Astrocyte (in vitro differentiated cells and primary cell): Measurements from ENCODE around the gene LEPROT. TPM values are rescaled to one million over a fixed set of nuclear protein-coding genes. Genes with fewer than 3 reads are reported as not detected.

Source experiments
- DNase-seq: peaks from one replicate; pipeline ENCODE4 v3.0.0-alpha.2; 2010; ENCODE audit warnings: low read depth
- FAIRE-seq: peaks from 2 replicates; lab custom pipeline; 2011; peaks lifted over from hg19 to GRCh38; lab: Jason Lieb, UNC
- H2AFZ ChIP-seq: 2 replicates; pipeline ENCODE4 v1.6.0; 2012; ENCODE audit warnings: low read depth, low read length, inconsistent platforms
- H3K27ac ChIP-seq: 2 replicates; pipeline ENCODE4 v1.5.1; 2011; ENCODE audit warnings: low read depth, low read length, inconsistent platforms
- H3K27me3 ChIP-seq: 2 replicates; pipeline ENCODE4 v1.6.0; 2011; ENCODE audit warnings: low read length, inconsistent platforms; ENCODE audit not compliant: insufficient read depth
- H3K36me3 ChIP-seq: 2 replicates; pipeline ENCODE4 v1.5.1; 2011; ENCODE audit warnings: low read length, inconsistent platforms; ENCODE audit not compliant: insufficient read depth
- H3K4me1 ChIP-seq: 2 replicates; pipeline ENCODE4 v1.5.1; 2011; ENCODE audit warnings: low read length, inconsistent platforms; ENCODE audit not compliant: insufficient read depth
- H3K4me2 ChIP-seq: 2 replicates; pipeline ENCODE4 v1.6.0; 2012; ENCODE audit warnings: low read length, inconsistent platforms
- H3K4me3 ChIP-seq: 2 replicates; pipeline ENCODE4 v1.5.1; 2011; ENCODE audit warnings: low read depth, mild to moderate bottlenecking, low read length, inconsistent platforms; ENCODE audit not compliant: insufficient read depth
- H3K79me2 ChIP-seq: 2 replicates; pipeline ENCODE4 v1.6.0; 2012; ENCODE audit warnings: mild to moderate bottlenecking, low read length, inconsistent platforms; ENCODE audit not compliant: insufficient read depth
- H3K9ac ChIP-seq: 2 replicates; pipeline ENCODE4 v1.6.0; 2012; ENCODE audit warnings: mild to moderate bottlenecking, low read length, inconsistent platforms
- H3K9me3 ChIP-seq: 2 replicates; pipeline ENCODE4 v1.5.1; 2012; ENCODE audit warnings: low read depth, mild to moderate bottlenecking, low read length, inconsistent platforms; ENCODE audit not compliant: insufficient read depth
- H4K20me1 ChIP-seq: 2 replicates; pipeline ENCODE4 v1.6.0; 2012; ENCODE audit warnings: low read length, inconsistent platforms; ENCODE audit not compliant: insufficient read depth
- H3K27ac Mint-ChIP-seq: one replicate; pipeline ENCODE4 v1.8.0; 2021; ENCODE audit warnings: mild to moderate bottlenecking, mixed read lengths; ENCODE audit not compliant: unreplicated experiment
- H3K27me3 Mint-ChIP-seq: one replicate; pipeline ENCODE4 v1.8.0; 2021; ENCODE audit warnings: low read depth, mixed read lengths; ENCODE audit not compliant: unreplicated experiment
- H3K36me3 Mint-ChIP-seq: one replicate; pipeline ENCODE4 v1.8.0; 2021; ENCODE audit warnings: low read depth, mixed read lengths; ENCODE audit not compliant: unreplicated experiment
- H3K4me1 Mint-ChIP-seq: one replicate; pipeline ENCODE4 v1.8.0; 2021; ENCODE audit warnings: low read depth, mixed read lengths; ENCODE audit not compliant: unreplicated experiment
- H3K4me3 Mint-ChIP-seq: one replicate; pipeline ENCODE4 v1.8.0; 2021; ENCODE audit warnings: mild to moderate bottlenecking, moderate library complexity, mixed read lengths; ENCODE audit not compliant: unreplicated experiment
- H3K9me3 Mint-ChIP-seq: one replicate; pipeline ENCODE4 v1.8.0; 2021; ENCODE audit warnings: mild to moderate bottlenecking, mixed read lengths; ENCODE audit not compliant: unreplicated experiment
- CTCF ChIP-seq: IDR thresholded peaks from 2 replicates; pipeline ENCODE4 v1.5.1; 2011; ENCODE audit warnings: low read depth, mild to moderate bottlenecking, inconsistent platforms, low read length, moderate library complexity; ENCODE audit not compliant: insufficient read depth
- EZH2 ChIP-seq: IDR thresholded peaks from 2 replicates; pipeline ENCODE4 v1.6.1; 2012; ENCODE audit warnings: mild to moderate bottlenecking, low read length, inconsistent platforms; ENCODE audit not compliant: insufficient read depth
- total RNA-seq: library from RNA; stranded (reverse); gene quantifications from 2 replicates; pipeline ENCODE4 v1.2.1, GENCODE V29; 2021

The LEPROT gene
- total RNA-seq, 1 donor from 2014 or later: 99.4 TPM

DNA sequence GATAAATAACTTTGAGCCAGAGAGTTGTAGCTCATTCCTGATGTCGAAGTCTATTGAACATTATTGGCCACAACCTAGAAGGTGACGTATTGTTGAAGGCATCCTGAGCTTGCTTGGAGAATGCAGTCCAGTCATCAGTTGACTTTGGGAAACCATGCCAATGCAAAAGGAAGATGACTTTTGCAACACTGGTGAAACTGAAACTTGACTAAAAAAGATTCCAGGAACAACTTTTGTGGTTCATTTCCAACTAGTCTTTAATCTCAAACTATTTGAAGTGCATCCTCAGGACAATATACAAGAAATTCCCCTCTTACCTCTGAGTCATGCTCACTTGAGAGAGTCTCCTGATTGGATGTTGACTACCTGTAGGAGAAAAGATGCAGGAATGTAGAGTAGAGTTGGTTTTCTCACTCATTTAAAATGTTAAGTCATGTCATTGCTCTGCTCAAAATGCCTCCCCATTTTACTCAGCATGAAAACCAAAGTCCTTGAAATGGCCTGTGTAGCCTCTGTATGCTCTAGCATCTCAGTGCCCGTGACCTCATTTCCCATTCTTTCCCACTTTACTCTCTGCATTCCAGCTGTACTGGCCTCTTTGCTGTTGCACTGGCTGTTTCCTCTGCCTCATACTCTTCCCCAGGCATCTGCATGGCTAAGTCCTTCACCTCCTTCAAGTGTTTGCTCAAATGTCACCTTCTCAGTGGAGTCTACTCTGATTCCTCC lies 24.4 kb upstream of the LEPROT start:
- H3K4me2 ChIP-seq: peak overlapping the region; percentile 23
- Mint-ChIP-seq H3K4me3 (no peak overlapping the region), H3K27ac (peak overlapping the region; percentile 43), H3K9me3 (no peaks in the 10 kb centered on the region), H3K27me3 (no peaks in the 10 kb centered on the region), H3K36me3 (peaks cover 2% of the 10 kb centered on the region), H3K4me1 (peaks cover 9% of the 10 kb centered on the region)
- no peak overlapping the region for H2AFZ ChIP-seq
- H3K27me3 ChIP-seq: no peaks in the 10 kb centered on the region
- DNase-seq: peak; percentile 79
- no peaks in the 10 kb centered on the region for H3K79me2 ChIP-seq
- H3K9me3 ChIP-seq: no peaks in the 10 kb centered on the region
- no peaks in the 10 kb centered on the region for H4K20me1 ChIP-seq
- H3K9ac ChIP-seq: no peak overlapping the region
- H3K27ac ChIP-seq: no peak overlapping the region
- FAIRE-seq: no peak
- H3K4me3 ChIP-seq: no peak overlapping the region
- no peak for TF ChIP-seq EZH2
- no peak for TF ChIP-seq CTCF
- no peaks in the 10 kb centered on the region for H3K4me1 ChIP-seq
- H3K36me3 ChIP-seq: no peaks in the 10 kb centered on the region

DNA sequence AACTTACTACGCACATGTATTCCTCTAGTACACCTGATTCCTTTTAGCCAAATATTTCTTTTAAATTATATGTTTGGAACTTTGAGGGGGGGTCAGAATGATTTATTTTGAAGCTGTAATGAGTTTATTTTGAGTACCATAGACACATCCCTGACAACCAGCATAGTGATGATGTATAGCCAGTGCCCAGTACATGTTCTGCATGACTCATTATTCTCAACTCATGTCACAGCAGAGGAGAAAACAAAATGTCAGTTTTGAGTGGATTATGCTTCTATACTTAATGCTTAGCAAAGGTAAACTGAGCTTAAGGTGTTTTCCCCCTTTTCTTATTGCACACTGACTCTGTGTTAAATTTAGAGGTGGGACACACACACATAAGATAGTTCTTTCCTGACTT lies 22.4 kb upstream of the LEPROT start:
- no peaks in the 10 kb centered on the region for H3K36me3 ChIP-seq
- TF ChIP-seq CTCF: no peak
- TF ChIP-seq EZH2: no peak
- no peak overlapping the region for H3K27ac ChIP-seq
- H3K27me3 ChIP-seq: no peaks in the 10 kb centered on the region
- H3K4me1 ChIP-seq: no peaks in the 10 kb centered on the region
- DNase-seq: no peak
- Mint-ChIP-seq H3K27me3 (no peaks in the 10 kb centered on the region), H3K9me3 (no peaks in the 10 kb centered on the region), H3K4me1 (peaks cover 9% of the 10 kb centered on the region), H3K27ac (no peak overlapping the region), H3K36me3 (peaks cover 4% of the 10 kb centered on the region), H3K4me3 (no peak overlapping the region)
- no peak for FAIRE-seq
- H4K20me1 ChIP-seq: no peaks in the 10 kb centered on the region
- H3K9ac ChIP-seq: no peak overlapping the region
- no peaks in the 10 kb centered on the region for H3K9me3 ChIP-seq
- no peak overlapping the region for H2AFZ ChIP-seq
- no peak overlapping the region for H3K4me3 ChIP-seq
- no peaks in the 10 kb centered on the region for H3K79me2 ChIP-seq
- H3K4me2 ChIP-seq: no peak overlapping the region

DNA sequence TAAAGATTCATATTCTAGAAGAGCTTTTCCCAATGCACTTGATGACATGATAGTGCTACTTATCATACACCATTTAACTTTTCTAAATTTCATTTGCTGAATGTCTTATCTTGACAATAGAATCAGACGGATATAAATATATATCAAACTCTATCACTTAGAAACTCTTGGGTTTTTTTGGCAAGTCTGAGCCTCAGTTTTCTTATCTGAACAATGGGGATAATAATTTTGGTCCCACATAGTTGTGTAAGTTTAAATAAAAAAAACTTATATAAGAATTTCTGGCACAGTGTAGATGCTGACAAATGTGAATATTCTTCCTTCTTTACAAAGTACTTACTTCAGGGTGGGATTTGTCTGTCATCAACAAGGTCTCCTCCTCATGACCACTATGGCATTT lies 21.5 kb upstream of the LEPROT start:
- Mint-ChIP-seq H3K36me3 (peaks cover 4% of the 10 kb centered on the region), H3K9me3 (no peaks in the 10 kb centered on the region)
- no peaks in the 10 kb centered on the region for H3K9me3 ChIP-seq

More for the DNA sequence above, 21.5 kb upstream of the LEPROT start:
- Histone ChIP-seq H3K9ac (no peak overlapping the region), H3K27ac (no peak overlapping the region), H3K4me1 (no peaks in the 10 kb centered on the region), H3K4me2 (no peak overlapping the region), H3K27me3 (no peaks in the 10 kb centered on the region), H3K4me3 (no peak overlapping the region), H3K79me2 (no peaks in the 10 kb centered on the region), H2AFZ (no peak overlapping the region), H4K20me1 (no peaks in the 10 kb centered on the region), H3K36me3 (no peaks in the 10 kb centered on the region)
- Mint-ChIP-seq H3K27ac (no peak overlapping the region), H3K4me3 (no peak overlapping the region), H3K4me1 (peaks cover 6% of the 10 kb centered on the region), H3K27me3 (no peaks in the 10 kb centered on the region)
- no peak for TF ChIP-seq EZH2
- TF ChIP-seq CTCF: no peak
- FAIRE-seq (no peak), DNase-seq (no peak)
